SK-N-SH (cell line): ENCODE data around the gene XAB2. TPM values are rescaled to one million over a fixed set of nuclear protein-coding genes. Genes with fewer than 3 reads are reported as not detected.

Experiments used
- CTCF ChIA-PET: fragments of 300-600, 350-600 bp; formaldehyde crosslinking; extraction: SDS; loops from one replicate; lab custom pipeline; 2021; lab: Yijun Ruan, JAX
- POLR2A ChIA-PET: fragments of 350-600 bp; sonication (Branson Sonifier 250); formaldehyde crosslinking; extraction: SDS; loops from one replicate; lab custom pipeline; 2020; ENCODE audit warnings: antibody characterized with exemption, inconsistent platforms; lab: Yijun Ruan, JAX
- DNase-seq: peaks from one replicate; pipeline ENCODE4 v3.0.0; 2012
- H2AFZ ChIP-seq: fragments of 200-600 bp; sonication (generic); 2 replicates; pipeline ENCODE4 v1.8.1; 2016; ENCODE audit warnings: antibody characterized with exemption, mild to moderate bottlenecking, low read depth
- H3F3A ChIP-seq: fragments of 200-600 bp; sonication (generic); replicated peaks from 2 replicates; pipeline ENCODE3; 2016; ENCODE audit warnings: antibody characterized with exemption, mild to moderate bottlenecking; ENCODE audit not compliant: insufficient read depth
- H3K27ac ChIP-seq, 2 experiments: fragments of 200-500 bp in 1 of 2; fragments of 200-600 bp in 1 of 2; sonication (Bioruptor generic) in 1 of 2; sonication (generic), shearing (Covaris generic) in 1 of 2; 2 replicates each; pipeline versions ENCODE4 v1.5.1 to v1.6.1; 2014 to 2016; ENCODE audit warnings: low read depth in 2 of 2, inconsistent platforms in 1 of 2, low read length in 1 of 2, mild to moderate bottlenecking in 1 of 2, mixed read lengths in 1 of 2
- H3K27me3 ChIP-seq: fragments of 200-600 bp; sonication (generic), shearing (Covaris generic); 2 replicates; pipeline ENCODE4 v1.6.1; 2016; ENCODE audit warnings: mixed run types; ENCODE audit not compliant: insufficient read depth
- H3K36me3 ChIP-seq, 2 experiments: fragments of 200-500 bp in 1 of 2; fragments of 200-600 bp in 1 of 2; sonication (Bioruptor generic) in 1 of 2; sonication (generic) in 1 of 2; replicated peaks in 1 of 2; 2 replicates each; pipeline versions ENCODE3 to v1.5.1; 2014 to 2016; ENCODE audit warnings: low read length in 1 of 2, mild to moderate bottlenecking in 1 of 2; ENCODE audit not compliant: insufficient read depth in 2 of 2, control insufficient read depth in 1 of 2
- H3K4me1 ChIP-seq, 2 experiments: fragments of 200-500 bp in 1 of 2; fragments of 200-600 bp in 1 of 2; sonication (Bioruptor generic) in 1 of 2; sonication (generic), shearing (Covaris generic) in 1 of 2; 2 replicates each; pipeline versions ENCODE4 v1.5.1 to v1.6.1; 2014 to 2016; ENCODE audit warnings: low read depth in 1 of 2, low read length in 1 of 2, mixed run types in 1 of 2; ENCODE audit not compliant: insufficient read depth in 2 of 2, control insufficient read depth in 1 of 2
- H3K4me2 ChIP-seq: fragments of 200-600 bp; sonication (generic), shearing (Covaris generic); 2 replicates; pipeline ENCODE4 v1.6.1; 2017; ENCODE audit warnings: mixed run types
- H3K4me3 ChIP-seq, 2 experiments: fragments of 200-500 bp in 1 of 2; fragments of 200-600 bp in 1 of 2; sonication (Bioruptor generic) in 1 of 2; sonication (generic), shearing (Covaris generic) in 1 of 2; 2 replicates each; pipeline versions ENCODE4 v1.5.1 to v1.8.1; 2014 to 2016; ENCODE audit warnings: low read depth in 2 of 2, inconsistent platforms in 1 of 2, low read length in 1 of 2, mild to moderate bottlenecking in 1 of 2, mixed read lengths in 1 of 2, moderate library complexity in 1 of 2
- H3K79me2 ChIP-seq: fragments of 200-600 bp; sonication (generic); 2 replicates; pipeline ENCODE4 v1.8.1; 2017; ENCODE audit warnings: mild to moderate bottlenecking; ENCODE audit not compliant: insufficient read depth
- H3K9ac ChIP-seq: fragments of 200-600 bp; sonication (generic); 2 replicates; pipeline ENCODE4 v1.6.1; 2017; ENCODE audit warnings: mixed run types
- H3K9me2 ChIP-seq: fragments of 200-600 bp; sonication (generic); 2 replicates; pipeline ENCODE4 v1.6.1; 2017; ENCODE audit warnings: mixed run types
- H3K9me3 ChIP-seq: fragments of 200-600 bp; sonication (generic); 2 replicates; pipeline ENCODE4 v1.6.1; 2017; ENCODE audit warnings: mixed run types, mild to moderate bottlenecking, moderate library complexity
- H4K20me1 ChIP-seq: fragments of 200-600 bp; sonication (generic); 2 replicates; pipeline ENCODE4 v1.6.1; 2017; ENCODE audit warnings: mild to moderate bottlenecking, mixed run types; ENCODE audit not compliant: insufficient read depth
- EP300 ChIP-seq, 2 experiments: IDR thresholded peaks; 2 replicates each; pipeline versions ENCODE4 v1.4.0 to v1.6.1; 2012; ENCODE audit warnings: borderline replicate concordance in 1 of 2, low read depth in 1 of 2, low read length in 1 of 2
- EZH2phosphoT487 ChIP-seq: fragments of 200-600 bp; sonication (generic); IDR thresholded peaks from 2 replicates; pipeline ENCODE4 v1.6.1; 2017; ENCODE audit warnings: low read depth, mixed run types, mild to moderate bottlenecking, antibody characterized with exemption, moderate library complexity, borderline replicate concordance
- FOXJ3 ChIP-seq: sonication (generic); formaldehyde crosslinking; IDR thresholded peaks from 2 replicates; pipeline ENCODE4 v1.5.1; 2020; ENCODE audit warnings: mild to moderate bottlenecking, missing genetic modification reagents
- GATA2 ChIP-seq: sonication (generic); formaldehyde crosslinking; IDR thresholded peaks from 2 replicates; pipeline ENCODE4 v1.5.0; 2020; ENCODE audit warnings: mild to moderate bottlenecking, missing genetic modification reagents
- JUND ChIP-seq: IDR thresholded peaks from 2 replicates; pipeline ENCODE4 v1.4.0; 2012
- MXI1 ChIP-seq: IDR thresholded peaks from 2 replicates; pipeline ENCODE4 v1.6.1; 2012; ENCODE audit warnings: mild to moderate bottlenecking, low read depth, low read length, improper control_type of control experiment
- PBX3 ChIP-seq: IDR thresholded peaks from 2 replicates; pipeline ENCODE4; 2012
- POLR2AphosphoS5 ChIP-seq: IDR thresholded peaks from 2 replicates; pipeline ENCODE4 v1.6.1; 2012; ENCODE audit warnings: low read depth, low read length
- RCOR1 ChIP-seq: fragments of 150-350 bp; IDR thresholded peaks from 2 replicates; pipeline ENCODE4 v1.6.1; 2017; ENCODE audit warnings: antibody characterized with exemption, low read length
- REST ChIP-seq: IDR thresholded peaks from 2 replicates; pipeline ENCODE4 v1.6.1; 2012; ENCODE audit warnings: mild to moderate bottlenecking, low read depth, low read length, moderate library complexity
- RFX5 ChIP-seq: IDR thresholded peaks from 2 replicates; pipeline ENCODE4 v1.6.1; 2012; ENCODE audit warnings: mild to moderate bottlenecking, improper control_type of control experiment, low read length
- RXRA ChIP-seq: IDR thresholded peaks from 2 replicates; pipeline ENCODE4 v1.4.0; 2012; ENCODE audit warnings: low read depth, mild to moderate bottlenecking, borderline replicate concordance
- TAF1 ChIP-seq: IDR thresholded peaks from 2 replicates; pipeline ENCODE4 v1.6.1; 2012; ENCODE audit warnings: low read depth, mild to moderate bottlenecking, low read length, moderate library complexity, borderline replicate concordance
- TEAD4 ChIP-seq: IDR thresholded peaks from 2 replicates; pipeline ENCODE4 v1.4.0; 2012; ENCODE audit warnings: mild to moderate bottlenecking, borderline replicate concordance; ENCODE audit not compliant: insufficient read depth
- USF2 ChIP-seq: fragments of 150-350 bp; IDR thresholded peaks from 2 replicates; pipeline ENCODE4 v1.6.1; 2017; ENCODE audit warnings: antibody characterized with exemption, low read length, low read depth, borderline replicate concordance
- YY1 ChIP-seq: IDR thresholded peaks from 2 replicates; pipeline ENCODE4 v1.4.0; 2012; ENCODE audit warnings: low read depth, mild to moderate bottlenecking
- WGBS: methylation state at CpG from one replicate; pipeline ENCODE4 v1.1.6; 2017; ENCODE audit warnings: low lambda C conversion rate; 5-methylcytosine and 5-hydroxymethylcytosine counted together
- polyA plus RNA-seq, 3 experiments: library from polyadenylated mRNA; depleted of rRNA; stranded (reverse); fragments of >200 nt; gene quantifications; 2 replicates each; pipeline ENCODE4 v1.2.3, GENCODE V29; 2012

XAB2 gene
- polyA plus RNA-seq, 1 of the 3 experiments (the other 2 are of a cell fraction): 43.3 TPM

- Histone ChIP-seq H3K4me1 (peaks cover 0 to 42% of the 10 kb centered on the region in 2 experiments; a peak in 1 of 4 replicates), H3F3A (peaks cover 4% of the 10 kb centered on the region), H3K79me2 (no peaks in the 10 kb centered on the region), H3K4me3 (no peak overlapping the region; a peak in 1 of 4 replicates), H2AFZ (no peak overlapping the region), H3K9ac (no peak overlapping the region), H3K4me2 (no peak overlapping the region), H3K36me3 (peaks cover 3 to 45% of the 10 kb centered on the region in 2 experiments), H3K27me3 (no peaks in the 10 kb centered on the region), H4K20me1 (no peaks in the 10 kb centered on the region), H3K9me3 (no peaks in the 10 kb centered on the region), H3K9me2 (no peaks in the 10 kb centered on the region), H3K27ac (peak overlapping the region in 1 of 2 experiments; percentile 98; a peak in 2 of 4 replicates)
- TF ChIP-seq RCOR1 (no peak), EP300 (IDR thresholded peaks at IDR 0.05; ENCODE audit: borderline replicate concordance in 1 of 2, low read depth in 1 of 2, low read length in 1 of 2) (no peak), JUND (no peak), TEAD4 (no peak), RFX5 (no peak), FOXJ3 (CRISPR knock-in tag) (no peak), RXRA (no peak), USF2 (no peak)
- ChIA-PET POLR2A (interaction anchor here (1.4 to 2.6 kb wide), 6 partner anchors 10 to 52 kb away, joined by 3 to 16 read pairs (median 5); partner anchors contain the start of genes CAMSAP3, PCP2, PET100 and XAB2), CTCF (interaction anchor here (1.2 to 4.1 kb wide), 7 partner anchors 11 to 180 kb away, joined by 3 to 40 read pairs (median 8); partner anchors contain the start of genes PET100, TRAPPC5 and XAB2)
- WGBS: 83% methylated on average over 23 of the region's 48 CpGs
- DNase-seq: no peak
Observed at GRCh38 chr19:7619671-7620441, 9.5 kb downstream of the XAB2 start.

GRCh38 chr19:7618771-7619510 is 10.4 kb downstream of the XAB2 start:
- no peaks in the 10 kb centered on the region for H3K27me3 ChIP-seq
- H4K20me1 ChIP-seq: no peaks in the 10 kb centered on the region
- no peak overlapping the region for H3K4me3 ChIP-seq
- H3F3A ChIP-seq: peaks cover 4% of the 10 kb centered on the region
- H3K79me2 ChIP-seq: no peaks in the 10 kb centered on the region
- H3K36me3 ChIP-seq: peaks cover 3 to 40% of the 10 kb centered on the region in 2 experiments
- peak; percentile 87 for DNase-seq
- no peaks in the 10 kb centered on the region for H3K9me3 ChIP-seq
- ChIA-PET POLR2A (interaction anchor here (0.5 to 2.6 kb wide), 8 partner anchors 8 to 1295 kb away, joined by 3 to 16 read pairs (median 4); partner anchors contain the start of genes CAMSAP3, PCP2, PET100 and XAB2), CTCF (interaction anchor here (0.6 to 4.1 kb wide), 10 partner anchors 12 to 519 kb away, joined by 3 to 40 read pairs (median 4); partner anchors contain the start of genes CAMSAP3, PET100, TRAPPC5 and XAB2)
- H3K9ac ChIP-seq: no peak overlapping the region
- H3K9me2 ChIP-seq: no peaks in the 10 kb centered on the region
- no peak overlapping the region for H2AFZ ChIP-seq
- no peak overlapping the region for H3K4me2 ChIP-seq
- peak overlapping the region in 1 of 2 experiments; percentile 98; a peak in 2 of 4 replicates for H3K27ac ChIP-seq
- WGBS: 66% methylated on average over 12 of the region's 21 CpGs
- H3K4me1 ChIP-seq: peaks cover 0 to 42% of the 10 kb centered on the region in 2 experiments; a peak in 1 of 4 replicates
- TF ChIP-seq RXRA (no peak), EZH2phosphoT487 (no peak), GATA2 (peak; percentile 51), TAF1 (no peak), REST (no peak), MXI1 (peak; percentile 55; the same call in 1 of the 2 replicates), PBX3 (no peak), YY1 (no peak), RFX5 (no peak), JUND (no peak), EP300 (IDR thresholded peaks at IDR 0.05; ENCODE audit: borderline replicate concordance in 1 of 2, low read depth in 1 of 2, low read length in 1 of 2) (peak in 1 of 2 experiments; percentile 51; a peak in 2 of 4 replicates), POLR2AphosphoS5 (peak; percentile 4; the same call in 1 of the 2 replicates)
